SK-N-MC (cell line): ENCODE measurements around the gene TXNL4A.

Source experiments
- EZH2 ChIP-seq: fragments of 200-600 bp; sonication (generic); IDR thresholded peaks from one replicate; pipeline ENCODE4 v1.6.1; 2017; ENCODE audit warnings: antibody characterized with exemption
- FOXP2 ChIP-seq: optimal IDR thresholded peaks from 2 replicates; pipeline ENCODE3; 2011; ENCODE audit warnings: mild to moderate bottlenecking, moderate library complexity; ENCODE audit not compliant: insufficient read depth; ENCODE audit errors: extremely low read length, control extremely low read depth

GRCh38 chr18:79974025-79974654 is 14.2 kb downstream of the TXNL4A start:
- no peak for TF ChIP-seq EZH2
- TF ChIP-seq FOXP2 = no peak
